GM18907 (cell line): Measurements from ENCODE around the gene MTF2.

Source experiments
- ATAC-seq: cut with Tn5 transposase; IDR thresholded peaks from one replicate; pipeline ENCODE4 v1.9.1; 2021; ENCODE audit warnings: mild to moderate bottlenecking, moderate library complexity; ENCODE audit not compliant: unreplicated experiment

Gene MTF2

DNA sequence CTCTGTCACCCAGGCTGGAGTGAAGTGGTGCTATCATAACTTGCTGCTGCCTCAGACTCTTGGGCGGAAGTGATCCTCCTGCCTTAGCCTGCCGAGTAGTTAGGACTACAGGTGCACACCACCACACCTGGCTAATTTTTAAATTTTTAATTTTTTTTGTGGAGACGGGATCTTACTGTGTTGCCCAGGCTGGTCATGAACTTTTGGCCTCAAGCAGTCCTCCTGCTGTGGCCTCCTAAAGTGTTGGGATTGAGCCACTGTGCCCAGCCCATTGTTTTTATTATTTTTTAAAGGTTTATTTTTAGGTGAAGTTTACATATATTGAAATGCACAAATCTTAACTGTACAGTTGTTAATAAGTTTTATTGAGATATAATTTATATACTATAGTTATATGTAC is 3.2 kb downstream of the MTF2 start:
- ATAC-seq = no peak

DNA sequence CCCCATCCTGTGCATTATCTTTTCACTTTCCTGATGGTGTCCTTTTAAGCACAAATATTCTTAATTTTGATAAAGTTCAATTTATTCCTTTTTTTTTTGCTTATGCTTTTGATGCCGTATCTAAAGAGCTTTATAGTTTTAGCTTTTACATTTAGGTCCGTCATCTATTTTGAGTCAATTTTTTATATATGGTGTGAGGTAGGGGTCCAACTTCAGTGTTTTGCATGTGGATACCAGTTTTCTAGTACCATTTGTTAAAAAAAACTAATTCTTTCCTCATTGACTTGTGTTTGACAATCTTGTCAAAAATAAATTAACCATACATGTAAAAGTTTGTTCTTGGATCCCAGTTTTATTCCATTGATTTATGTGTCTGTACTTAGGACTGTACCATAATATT is 4.9 kb downstream of the MTF2 start:
- no peak for ATAC-seq

DNA sequence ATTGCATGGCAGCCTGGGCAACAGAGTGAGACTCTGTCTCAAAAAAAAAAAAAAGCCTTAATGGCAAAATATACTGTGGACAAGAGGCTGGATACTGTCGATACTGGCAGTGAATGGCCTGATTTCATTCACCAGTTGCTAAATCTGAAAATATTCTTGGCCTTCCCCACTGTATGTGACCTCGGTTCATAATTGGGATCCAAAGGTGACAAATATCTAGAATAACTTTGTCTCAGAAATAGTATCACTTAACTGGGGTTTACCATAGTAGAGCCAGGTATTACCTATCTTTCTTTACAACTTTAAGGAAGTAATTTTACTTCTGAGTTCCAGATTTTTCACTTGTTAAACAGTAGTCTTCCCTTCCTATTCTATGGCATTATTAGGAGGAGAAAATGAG is 8.4 kb downstream of the MTF2 start:
- no peak for ATAC-seq

DNA sequence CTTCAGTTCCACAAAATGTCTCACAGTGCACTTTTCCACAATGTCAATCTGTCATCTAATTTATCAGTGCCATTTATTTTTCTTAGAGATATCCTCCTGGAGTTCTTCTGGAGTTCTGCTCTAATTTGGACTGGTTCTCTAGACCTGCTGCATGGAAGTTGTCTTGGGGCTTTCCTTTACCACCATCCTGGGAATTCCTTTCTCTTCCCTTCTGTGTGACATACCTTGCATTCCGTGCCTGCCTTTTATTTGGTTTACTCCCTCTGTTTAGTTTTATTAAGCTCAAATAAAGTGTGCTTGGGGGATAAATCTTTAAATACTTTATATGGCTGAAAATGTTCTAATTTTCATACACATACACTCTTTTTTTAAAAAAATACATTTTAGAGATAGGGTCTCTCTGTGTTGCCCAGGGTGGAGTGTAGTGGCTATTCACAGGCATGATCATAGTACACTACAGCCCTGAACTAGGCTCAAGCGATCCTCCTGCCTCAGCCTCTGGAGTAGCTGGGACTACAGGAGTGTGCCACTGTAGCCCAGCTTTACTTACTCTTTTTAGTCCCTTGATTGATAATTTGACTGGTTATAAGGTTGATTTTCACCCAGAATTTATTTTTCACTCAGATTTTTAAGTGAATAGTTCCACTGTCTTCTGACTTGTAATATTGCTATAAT is 14.4 kb downstream of the MTF2 start:
- ATAC-seq = no peak

DNA sequence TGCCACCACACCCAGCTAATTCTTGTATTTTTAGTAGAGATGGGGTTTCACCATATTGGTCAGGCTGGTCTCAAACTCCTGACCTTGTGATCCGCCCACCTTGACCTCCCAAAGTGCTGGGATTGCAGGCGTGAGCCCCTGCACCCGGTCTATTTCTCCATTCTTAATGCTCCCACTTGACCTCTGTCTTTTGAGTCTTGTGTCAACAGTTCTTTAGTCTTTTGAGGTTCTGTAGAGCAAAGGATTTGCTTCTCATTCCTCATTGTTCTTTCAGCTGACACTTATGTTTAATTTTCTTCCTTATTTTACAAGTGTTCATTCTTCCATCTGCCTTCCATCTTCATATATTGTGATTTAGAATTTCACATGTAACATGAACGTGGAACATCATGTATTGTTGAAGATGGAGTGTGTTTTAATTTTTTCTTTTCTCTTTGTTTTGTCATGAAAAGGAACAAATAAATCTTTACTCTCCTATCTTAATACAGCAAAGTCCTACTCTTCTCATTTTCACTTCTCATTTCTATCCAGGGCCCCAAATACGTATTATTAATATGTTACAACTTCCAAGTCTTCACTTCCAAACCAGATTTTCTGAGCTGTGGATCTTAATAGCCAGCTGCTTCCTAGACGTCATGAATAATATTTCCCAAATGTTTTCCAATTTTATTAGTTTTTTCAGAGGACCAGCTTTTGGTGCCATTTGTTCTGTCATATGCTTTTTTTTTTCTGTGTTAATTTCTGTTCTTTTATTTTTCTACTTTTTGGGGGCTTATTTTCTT is 16.9 kb downstream of the MTF2 start:
- no peak for ATAC-seq

DNA sequence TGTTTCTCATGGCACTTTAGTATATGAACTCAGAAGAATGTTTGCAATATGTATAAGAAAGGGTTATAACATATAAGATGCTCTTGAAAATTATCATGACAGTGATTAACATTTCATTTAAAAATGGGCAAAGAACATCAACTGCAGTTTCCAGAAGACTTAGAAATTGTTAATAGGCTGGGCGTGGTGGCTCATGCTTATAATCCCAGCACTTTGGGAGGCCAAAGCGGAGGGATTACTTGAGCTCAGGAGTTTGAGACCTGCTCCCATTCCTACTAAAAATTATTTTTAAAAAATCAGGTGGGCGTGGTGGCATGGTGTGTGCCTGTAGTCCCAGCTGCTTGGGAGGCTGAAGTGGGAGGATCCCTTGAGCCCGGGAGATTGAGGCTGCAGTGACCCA is 23.1 kb downstream of the MTF2 start:
- no peak for ATAC-seq

DNA sequence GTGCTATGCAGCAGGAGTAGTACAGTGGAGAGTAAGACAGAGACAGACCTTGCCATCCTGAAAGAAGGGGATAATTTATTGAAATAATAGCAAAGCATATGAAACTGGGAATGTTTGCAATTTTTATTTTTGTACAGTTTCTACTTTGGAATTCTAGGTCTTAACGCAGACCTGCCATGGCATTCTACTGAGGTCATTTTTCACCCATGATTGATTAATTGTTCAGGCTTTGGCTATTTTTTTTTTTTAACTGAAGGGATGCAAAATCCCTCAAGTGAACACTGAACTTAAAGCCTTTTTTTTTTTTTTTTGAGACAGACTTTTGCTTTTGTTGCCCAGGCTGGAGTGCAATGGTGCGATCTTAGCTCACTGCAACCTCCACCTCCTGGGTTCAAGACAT is 27.1 kb downstream of the MTF2 start:
- no peak for ATAC-seq

DNA sequence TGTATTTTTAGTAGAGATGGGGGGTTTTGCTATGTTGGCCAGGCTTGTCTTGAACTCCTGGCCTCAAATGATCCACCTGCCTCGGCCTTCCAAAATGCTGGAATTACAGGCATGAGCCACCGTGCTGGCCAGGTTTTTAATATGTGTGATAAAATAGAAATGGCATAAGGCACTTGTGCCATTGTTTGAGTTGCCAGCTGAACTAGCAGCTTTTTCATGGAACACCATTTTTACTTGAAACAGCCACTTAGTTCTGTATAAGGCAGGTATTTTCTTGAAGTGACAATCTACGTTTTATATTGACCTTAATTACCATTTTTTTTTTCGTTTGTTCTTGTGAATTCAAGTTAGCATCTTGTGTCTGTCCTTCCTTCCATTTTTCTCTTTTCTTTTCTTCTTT is 28.3 kb downstream of the MTF2 start:
- no peak for ATAC-seq

DNA sequence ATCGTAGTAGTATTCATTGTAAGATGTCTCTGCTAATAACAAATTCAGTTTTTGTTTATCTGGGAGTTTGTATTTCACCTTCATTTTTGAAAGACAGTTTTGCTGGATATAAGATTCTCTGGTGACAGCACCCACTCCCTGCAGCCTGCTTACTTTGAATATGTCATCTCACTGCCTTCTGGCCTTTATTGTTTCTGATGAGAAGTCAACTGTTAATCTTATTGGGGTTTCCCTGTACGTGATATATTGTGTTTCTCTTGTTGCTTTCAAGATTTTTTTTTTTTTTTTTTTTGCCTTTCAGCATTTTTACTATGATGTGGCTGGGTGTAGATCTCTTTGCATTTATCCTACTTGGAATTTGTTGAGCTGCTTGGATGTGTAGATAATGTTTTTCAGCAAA is 29.3 kb downstream of the MTF2 start:
- ATAC-seq = no peak

DNA sequence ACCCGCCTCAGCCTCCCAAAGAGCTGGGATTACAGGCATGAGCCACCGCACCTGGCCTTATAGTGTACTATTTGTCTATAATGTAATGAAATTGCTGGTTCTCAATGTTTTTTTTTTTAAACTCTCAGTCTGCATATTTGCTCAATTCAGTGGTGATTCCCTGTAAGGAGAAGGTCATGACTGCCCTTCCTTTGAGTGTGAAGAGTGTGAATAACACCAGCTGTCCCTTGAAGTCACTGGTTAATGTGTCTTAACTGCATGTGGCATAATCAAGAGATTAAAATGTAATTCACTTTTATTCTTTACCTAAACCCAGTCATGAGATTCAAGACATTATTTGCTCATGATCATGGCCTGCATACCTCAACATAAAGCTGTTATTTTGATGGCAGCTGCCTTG is 30.5 kb downstream of the MTF2 start:
- ATAC-seq = no peak

DNA sequence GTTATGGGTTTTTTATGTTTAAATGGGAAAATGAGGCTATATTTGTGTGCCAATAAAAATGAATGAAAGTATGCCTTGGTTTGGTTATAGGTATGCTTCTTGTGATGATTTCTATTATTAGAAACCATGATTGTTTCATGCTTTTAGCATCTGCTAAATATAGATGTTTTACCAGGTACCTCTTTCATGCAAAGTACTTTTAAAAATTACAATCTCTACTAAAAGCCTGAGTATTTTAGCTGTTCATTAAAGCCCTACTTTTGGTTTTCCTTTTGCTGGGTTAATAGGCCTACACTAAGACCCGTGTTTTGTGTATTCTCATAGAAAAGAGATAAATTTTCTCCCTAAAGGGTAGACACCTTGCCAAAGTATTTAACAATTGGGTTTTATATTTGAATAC is 32.0 kb downstream of the MTF2 start:
- ATAC-seq = no peak

DNA sequence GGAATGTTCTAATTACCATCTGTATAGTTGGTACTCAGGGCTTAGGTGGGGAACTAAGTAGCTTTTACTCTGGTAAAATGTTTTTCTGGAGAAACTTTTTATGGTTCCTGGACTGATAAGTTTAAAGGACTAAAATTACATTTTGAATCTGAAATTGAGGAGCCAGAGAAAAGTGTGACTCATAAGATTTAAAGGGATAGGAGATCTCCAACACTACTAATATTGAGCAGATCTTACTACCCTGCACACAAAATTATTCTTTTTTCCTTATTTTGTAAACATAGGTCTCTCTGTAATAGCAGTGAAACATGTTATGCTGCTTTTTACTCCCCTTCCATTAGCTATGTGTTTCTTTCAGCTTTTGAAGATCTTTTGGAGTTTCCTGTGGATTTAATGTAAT is 32.5 kb downstream of the MTF2 start:
- no peak for ATAC-seq

DNA sequence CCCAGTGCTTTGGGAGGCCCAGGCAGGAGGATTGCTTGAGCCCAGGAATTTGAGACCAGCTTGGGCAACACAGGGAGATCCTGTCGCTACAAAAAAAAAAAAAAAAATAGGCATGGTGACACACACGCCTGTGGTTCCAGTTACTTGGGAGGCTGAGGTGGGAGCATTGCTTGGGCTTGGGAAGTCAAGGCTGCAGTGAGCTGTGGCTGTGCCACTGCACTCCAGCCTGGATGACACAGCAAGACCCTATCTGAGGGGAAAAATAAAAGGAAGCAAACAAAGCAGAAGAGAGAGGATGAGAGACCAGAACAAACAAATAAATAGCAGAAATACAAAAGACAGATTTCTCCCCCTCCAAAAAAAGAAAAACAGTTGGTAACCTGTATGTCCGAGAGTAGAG is 34.0 kb downstream of the MTF2 start:
- ATAC-seq = no peak

DNA sequence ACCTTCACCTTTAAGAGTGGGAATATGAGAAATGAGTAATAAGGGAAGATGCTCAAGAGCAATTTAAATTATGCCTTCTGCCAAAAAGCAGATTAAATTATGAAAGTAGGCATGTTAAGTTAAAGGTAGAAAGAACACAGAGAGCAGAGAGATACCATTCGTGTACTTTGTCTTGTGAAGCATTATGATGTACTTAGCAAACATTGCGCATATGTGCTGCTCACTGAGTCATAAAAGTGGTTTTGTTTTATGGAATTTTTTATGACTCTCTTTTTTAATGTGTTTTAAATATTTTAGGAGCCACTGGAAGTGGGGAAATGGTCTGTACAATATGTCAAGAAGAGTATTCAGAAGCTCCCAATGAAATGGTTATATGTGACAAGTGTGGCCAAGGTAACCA is 35.3 kb downstream of the MTF2 start:
- no peak for ATAC-seq

DNA sequence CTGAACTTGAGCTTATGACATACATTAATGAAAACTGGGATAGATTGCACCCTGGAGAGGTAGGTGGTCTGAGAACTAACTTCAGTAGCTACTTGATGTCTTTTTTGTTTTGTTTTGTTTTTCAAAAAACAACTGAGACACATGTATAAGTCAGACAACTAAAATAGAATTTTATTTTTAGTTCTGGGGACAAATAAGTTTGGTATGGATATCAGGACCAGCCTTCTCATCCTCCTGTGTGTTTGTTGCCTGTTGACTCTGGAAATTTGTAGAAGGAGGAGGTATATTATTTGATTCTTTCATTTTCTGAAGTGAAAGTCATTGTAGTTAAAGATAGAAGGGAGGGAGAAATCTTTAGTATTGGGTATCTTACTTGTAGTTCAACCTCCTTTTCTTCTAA is 41.5 kb downstream of the MTF2 start:
- ATAC-seq = no peak

DNA sequence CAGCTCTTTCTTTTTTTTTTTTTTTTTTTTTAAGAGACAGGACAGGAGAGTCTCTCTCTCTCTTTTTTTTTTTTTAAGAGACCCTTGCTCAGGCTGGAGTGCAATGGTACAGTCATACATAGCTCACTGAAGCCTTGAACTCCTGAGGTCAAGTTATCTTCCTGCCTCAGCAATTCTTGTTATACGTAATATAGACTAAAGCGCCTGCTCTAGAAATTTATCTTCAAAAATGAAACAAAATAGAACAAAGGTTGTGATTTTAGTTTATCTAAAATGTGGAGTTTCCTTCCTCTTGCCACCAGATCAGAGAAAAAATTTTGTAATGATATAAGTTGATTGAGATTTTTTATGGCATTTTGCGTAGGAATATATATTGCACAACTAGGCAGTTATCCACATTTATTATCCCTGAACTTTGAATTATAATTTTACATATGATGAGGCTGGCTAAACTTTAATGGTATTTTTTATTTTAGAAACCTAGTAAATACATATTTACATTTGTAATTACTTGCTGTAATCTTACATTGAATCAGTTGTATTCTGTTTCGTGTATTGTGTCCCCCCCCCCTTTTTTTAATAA is 44.2 kb downstream of the MTF2 start:
- no peak for ATAC-seq

DNA sequence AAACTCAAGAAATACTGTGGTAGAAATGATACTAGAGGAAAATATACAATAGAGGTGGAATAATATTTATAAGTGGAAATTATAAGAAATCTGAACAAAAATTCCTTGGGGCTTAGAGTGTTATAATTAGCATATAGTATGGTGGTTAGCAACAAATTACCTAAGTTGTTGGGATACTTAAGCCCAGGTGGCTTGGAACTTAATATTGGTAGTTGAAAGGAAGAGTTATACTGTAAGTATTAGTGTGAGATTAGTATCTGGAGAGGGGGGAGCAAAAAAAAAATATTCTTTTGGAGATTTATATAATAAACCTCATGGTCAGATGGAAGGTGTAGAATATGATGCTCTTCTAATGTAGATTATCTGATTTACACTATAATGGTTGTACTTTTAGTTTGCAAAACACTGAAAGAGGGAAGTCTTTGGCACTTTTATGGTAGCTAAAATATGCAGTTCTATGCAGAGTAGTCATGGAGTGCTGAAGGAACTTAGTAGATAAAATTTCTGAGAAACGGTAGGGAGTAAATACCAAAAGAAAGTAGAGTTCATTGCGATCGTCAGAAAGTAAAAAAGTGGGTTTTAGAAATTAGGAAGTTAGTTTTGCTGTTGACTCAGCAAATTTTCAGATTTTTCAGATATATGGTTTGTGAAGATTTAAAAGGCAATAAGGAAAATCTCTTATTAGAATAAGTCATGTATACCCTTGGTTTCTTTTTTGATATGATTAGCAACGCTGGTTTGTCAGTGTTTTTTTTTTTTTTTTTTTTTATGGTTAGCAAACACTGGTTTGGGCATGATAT is 45.7 kb downstream of the MTF2 start:
- ATAC-seq = no peak

DNA sequence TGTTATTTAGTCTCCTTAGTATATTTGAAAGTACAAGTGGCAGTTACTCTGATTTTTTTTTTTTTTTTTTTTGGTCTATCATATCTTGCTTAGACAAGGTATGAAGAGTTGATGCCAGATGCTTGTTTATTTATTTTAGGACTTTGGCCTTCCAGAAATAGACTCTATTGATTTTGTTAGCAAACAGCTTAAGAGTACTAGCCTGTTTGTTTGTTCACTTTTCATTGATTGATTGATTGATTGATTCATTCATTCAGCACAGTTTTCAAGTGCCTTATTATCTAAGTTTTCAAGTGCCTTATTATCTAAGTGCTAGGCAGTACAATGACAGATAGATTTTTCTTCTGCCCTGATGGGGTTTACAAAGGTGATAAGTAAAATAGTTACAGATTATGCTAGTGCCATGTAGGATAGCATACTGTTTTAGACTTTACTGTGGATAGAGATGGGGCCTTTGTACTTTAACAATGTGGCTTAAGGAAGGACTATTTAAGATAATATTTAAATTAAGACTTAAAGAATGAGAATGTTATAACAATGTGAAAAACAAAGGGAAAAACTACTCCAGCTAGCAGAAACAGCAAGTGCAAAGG is 50.5 kb downstream of the MTF2 start:
- no peak for ATAC-seq

DNA sequence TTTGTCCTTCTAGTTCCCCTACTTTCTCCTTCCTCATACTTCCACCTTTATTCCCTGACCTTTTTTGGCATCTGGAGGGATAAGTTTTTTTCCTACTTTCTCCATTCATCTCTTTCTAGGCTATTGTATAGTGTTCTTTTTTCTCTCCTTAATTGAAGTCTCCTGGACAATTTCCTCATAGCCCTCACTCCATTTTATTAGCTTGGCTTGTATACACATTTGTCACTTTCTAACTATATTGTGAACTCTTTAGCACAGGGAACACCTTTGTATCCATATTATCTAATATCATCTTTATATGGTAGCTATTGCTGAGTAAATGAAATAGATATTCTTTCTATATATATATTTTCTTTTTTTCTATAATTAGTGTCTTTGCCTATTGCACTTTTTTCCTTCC is 53.6 kb downstream of the MTF2 start:
- ATAC-seq = no peak

DNA sequence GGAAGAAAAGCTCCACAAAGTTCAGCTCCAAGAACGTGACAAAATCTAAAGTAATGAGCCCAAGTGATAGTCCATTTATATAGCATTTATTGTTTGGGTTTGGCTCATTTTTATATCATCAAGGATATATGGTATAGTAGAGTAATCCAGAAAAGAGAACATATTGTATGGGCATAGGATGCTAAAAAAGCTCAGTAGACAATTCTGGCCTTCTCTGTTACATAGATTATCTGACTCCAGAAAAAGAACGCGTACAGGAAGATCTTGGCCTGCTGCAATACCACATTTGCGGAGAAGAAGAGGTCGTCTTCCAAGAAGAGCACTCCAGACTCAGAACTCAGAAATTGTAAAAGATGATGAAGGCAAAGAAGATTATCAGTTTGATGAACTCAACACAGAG is 57.4 kb downstream of the MTF2 start:
- no peak for ATAC-seq

DNA sequence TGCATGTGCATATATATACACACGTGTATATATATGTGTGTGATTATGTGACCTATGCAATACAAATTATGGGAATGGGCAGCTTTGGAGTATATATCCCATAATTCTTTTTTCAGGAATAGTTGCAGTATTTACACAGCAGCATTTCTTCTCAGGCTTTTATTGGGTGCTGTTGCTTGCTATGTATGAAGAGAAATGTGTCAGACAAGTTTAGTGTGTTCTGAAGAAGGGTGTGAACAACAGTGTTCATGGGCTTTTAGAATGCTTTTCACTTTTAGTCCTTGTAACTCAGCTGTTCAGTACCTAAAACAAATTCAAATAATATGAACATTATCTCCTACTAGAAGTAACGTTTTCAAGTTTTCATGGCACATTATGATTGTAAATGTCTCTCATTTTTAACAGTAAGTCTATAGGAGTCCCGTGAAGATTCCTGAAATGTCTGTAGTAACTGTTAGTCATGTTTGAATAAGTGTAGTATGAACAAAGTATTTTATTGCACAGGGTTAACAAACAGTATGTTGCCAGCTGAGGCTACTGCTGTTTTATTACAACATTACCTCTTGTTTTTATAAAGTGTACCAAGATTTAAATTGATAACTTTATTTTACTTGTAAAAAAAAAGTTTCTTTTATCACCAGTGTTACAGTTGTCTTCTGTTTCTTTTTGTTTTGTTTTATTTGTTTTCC is 58.7 kb downstream of the MTF2 start:
- ATAC-seq = no peak
